NCI-H345 treated with DMSO at 0.1 percent for 48 hours (cell line): ENCODE measurements around the gene ZFYVE28.
A peak's percentile ranks its signal among the peaks of the same experiment; 100 is the strongest.

ENCODE experiments used
- DNase-seq: peaks from one replicate; lab custom pipeline; 2025; ENCODE audit not compliant: unreplicated experiment; lab: John Stamatoyannopoulos, UW

The ZFYVE28 gene

GRCh38 chr4:2306773-2307410 lies 111.6 kb downstream of the ZFYVE28 start:
- DNase-seq, result no peak

GRCh38 chr4:2305766-2306501 lies 112.5 kb downstream of the ZFYVE28 start:
- DNase-seq, result no peak

- DNase-seq, result no peak
Observed at GRCh38 chr4:2304877-2305561, 113.4 kb downstream of the ZFYVE28 start.

- no peak for DNase-seq
Observed at GRCh38 chr4:2304321-2304876, 114.0 kb downstream of the ZFYVE28 start.

- peak; percentile 14 for DNase-seq
Observed at GRCh38 chr4:2303686-2304320, 114.6 kb downstream of the ZFYVE28 start.

- DNase-seq, result no peak
Observed at GRCh38 chr4:2303121-2303685, 115.2 kb downstream of the ZFYVE28 start.

- DNase-seq, result no peak
Observed at GRCh38 chr4:2302387-2303119, 115.9 kb downstream of the ZFYVE28 start.

GRCh38 chr4:2301806-2302205 lies 116.6 kb downstream of the ZFYVE28 start:
- no peak for DNase-seq

- no peak for DNase-seq
Observed at GRCh38 chr4:2301225-2301642, 117.2 kb downstream of the ZFYVE28 start.

GRCh38 chr4:2300431-2301224 lies 117.8 kb downstream of the ZFYVE28 start:
- no peak for DNase-seq

- no peak for DNase-seq
Observed at GRCh38 chr4:2299794-2300193, 118.7 kb downstream of the ZFYVE28 start.

- no peak for DNase-seq
Observed at GRCh38 chr4:2298532-2298991, 119.9 kb downstream of the ZFYVE28 start.

- DNase-seq, result no peak
Observed at GRCh38 chr4:2297606-2298531, 120.6 kb downstream of the ZFYVE28 start.

- no peak for DNase-seq
Observed at GRCh38 chr4:2296631-2297601, 121.5 kb downstream of the ZFYVE28 start.

GRCh38 chr4:2295900-2296442 lies 122.5 kb downstream of the ZFYVE28 start:
- DNase-seq, result no peak

- no peak for DNase-seq
Observed at GRCh38 chr4:2295500-2295899, 122.9 kb downstream of the ZFYVE28 start.

- no peak for DNase-seq
Observed at GRCh38 chr4:2292646-2293108, 125.8 kb downstream of the ZFYVE28 start.
